Hepatocyte (in vitro differentiated cells): ENCODE data around the gene ZMYM5. TPM values are rescaled to one million over a fixed set of nuclear protein-coding genes. Genes with fewer than 3 reads are reported as not detected.
"Not testable (repeated sequence)": the region's sequence is repeated elsewhere in the genome, so short reads cannot be mapped to it uniquely, and the experiment has no call there.

ENCODE experiments used
- DNase-seq: peaks from one replicate; pipeline ENCODE4 v3.0.0-alpha.2; 2016; ENCODE audit warnings: low spot score
- H2AFZ ChIP-seq: fragments of 200-600 bp; sonication (generic); 2 replicates; pipeline ENCODE4 v1.6.0; 2016; ENCODE audit warnings: antibody characterized with exemption, mild to moderate bottlenecking
- H3K27ac ChIP-seq: fragments of 200-600 bp; sonication (generic); 2 replicates; pipeline ENCODE4 v1.5.1; 2016; ENCODE audit warnings: mild to moderate bottlenecking
- H3K27me3 ChIP-seq: fragments of 200-600 bp; sonication (generic); 2 replicates; pipeline ENCODE4 v1.6.1; 2016
- H3K36me3 ChIP-seq: fragments of 200-600 bp; sonication (generic); replicated peaks from 2 replicates; pipeline ENCODE4 v1.5.1; 2016; ENCODE audit warnings: low read depth; ENCODE audit not compliant: insufficient read depth
- H3K4me1 ChIP-seq: fragments of 200-600 bp; sonication (generic); 2 replicates; pipeline ENCODE4 v1.5.1; 2016; ENCODE audit warnings: mild to moderate bottlenecking, moderate library complexity; ENCODE audit not compliant: insufficient read depth
- H3K4me2 ChIP-seq: fragments of 200-600 bp; sonication (generic); 2 replicates; pipeline ENCODE4 v1.6.0; 2016
- H3K4me3 ChIP-seq: fragments of 200-600 bp; sonication (generic); 2 replicates; pipeline ENCODE4 v1.5.1; 2016; ENCODE audit warnings: mild to moderate bottlenecking
- H3K79me2 ChIP-seq: fragments of 200-600 bp; sonication (generic); 2 replicates; pipeline ENCODE4 v1.6.0; 2017; ENCODE audit warnings: mild to moderate bottlenecking
- H3K9me2 ChIP-seq: fragments of 200-600 bp; sonication (generic); replicated peaks from 2 replicates; pipeline ENCODE4 v1.6.0; 2017; ENCODE audit warnings: mild to moderate bottlenecking; ENCODE audit not compliant: insufficient read depth
- H3K9me3 ChIP-seq: fragments of 200-600 bp; sonication (generic); 2 replicates; pipeline ENCODE4 v1.5.1; 2016; ENCODE audit warnings: low read depth, mild to moderate bottlenecking
- H4K20me1 ChIP-seq: fragments of 200-600 bp; sonication (generic); 2 replicates; pipeline ENCODE4 v1.6.0; 2016; ENCODE audit warnings: mild to moderate bottlenecking; ENCODE audit not compliant: insufficient read depth, poor library complexity, severe bottlenecking
- CTCF ChIP-seq: fragments of 200-600 bp; sonication (generic); IDR thresholded peaks from 2 replicates; pipeline ENCODE4 v1.5.1; 2016; ENCODE audit warnings: antibody characterized with exemption, mild to moderate bottlenecking; ENCODE audit not compliant: poor library complexity
- EZH2 ChIP-seq: fragments of 200-600 bp; sonication (generic); IDR thresholded peaks from 2 replicates; pipeline ENCODE4 v1.6.1; 2016; ENCODE audit warnings: antibody characterized with exemption, mild to moderate bottlenecking, borderline replicate concordance
- EZH2phosphoT487 ChIP-seq: fragments of 200-600 bp; sonication (generic); IDR thresholded peaks from one replicate; pipeline ENCODE4 v1.6.1; 2018; ENCODE audit warnings: antibody characterized with exemption, mild to moderate bottlenecking, low read depth, moderate library complexity; ENCODE audit not compliant: unreplicated experiment, severe bottlenecking
- WGBS: methylation state at CpG from one replicate; pipeline ENCODE4 v1.1.6; 2016; ENCODE audit warnings: low lambda C conversion rate; ENCODE audit errors: missing lambda C conversion rate; 5-methylcytosine and 5-hydroxymethylcytosine counted together
- polyA plus RNA-seq: library from polyadenylated mRNA; unstranded; fragments of >200 nt; fragmentation: Nextera tagmentation; extraction: Ambion mirVana; gene quantifications from 2 replicates; pipeline ENCODE4 v1.2.1, GENCODE V29; 2016
- total RNA-seq: library from RNA; depleted of rRNA; stranded (reverse); fragments of >200 nt; gene quantifications from 2 replicates; pipeline ENCODE4 v1.2.3, GENCODE V29; 2014

ZMYM5 gene
- total and polyA plus RNA-seq, 2 experiments from 2014 or later = 14.7 to 17.1 TPM

GRCh38 chr13:19817106-19817505 lies 46.3 kb downstream of the ZMYM5 start:
- no peak overlapping the region for H2AFZ ChIP-seq
- no peaks in the 10 kb centered on the region for H4K20me1 ChIP-seq
- TF ChIP-seq EZH2phosphoT487 (no peak), EZH2 (no peak), CTCF (no peak)
- no peaks in the 10 kb centered on the region for H3K9me3 ChIP-seq
- H3K27ac ChIP-seq = no peak overlapping the region
- H3K9me2 ChIP-seq = no peaks in the 10 kb centered on the region
- no peaks in the 10 kb centered on the region for H3K79me2 ChIP-seq
- no peaks in the 10 kb centered on the region for H3K36me3 ChIP-seq
- H3K27me3 ChIP-seq = no peaks in the 10 kb centered on the region
- no peak overlapping the region for H3K4me2 ChIP-seq
- 98% methylated on average over 10 of the region's 10 CpGs for WGBS
- H3K4me3 ChIP-seq = no peak overlapping the region
- no peaks in the 10 kb centered on the region for H3K4me1 ChIP-seq
- no peak for DNase-seq

DNA sequence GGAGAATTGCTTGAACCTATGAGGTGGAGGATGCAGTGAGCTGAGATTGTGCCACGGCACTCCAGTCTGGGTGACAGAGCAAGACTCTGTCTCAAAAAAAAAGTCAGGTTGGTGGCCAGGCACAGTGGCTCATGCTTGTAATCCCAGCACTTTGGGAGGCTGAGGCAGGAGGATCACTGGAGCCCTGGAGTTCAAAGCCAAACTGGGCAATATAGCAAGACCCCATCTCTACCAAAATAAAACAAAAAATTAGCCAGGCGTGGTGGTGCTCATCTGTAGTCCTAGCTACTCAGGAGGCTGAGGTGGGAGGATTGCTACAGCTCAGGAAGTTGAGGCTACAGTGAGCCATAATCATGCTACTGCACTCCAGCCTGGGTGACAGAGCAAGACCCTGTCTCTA lies 47.6 kb downstream of the ZMYM5 start:
- not testable (repeated sequence) for H4K20me1 ChIP-seq, H3K36me3 ChIP-seq, H2AFZ ChIP-seq, H3K4me3 ChIP-seq, H3K27ac ChIP-seq, DNase-seq, H3K9me3 ChIP-seq, H3K4me2 ChIP-seq, H3K9me2 ChIP-seq, H3K4me1 ChIP-seq, H3K27me3 ChIP-seq, H3K79me2 ChIP-seq
- 97% methylated on average over 2 of the region's 2 CpGs for whole genome bisulfite sequencing

GRCh38 chr13:19810996-19811881 lies 52.2 kb downstream of the ZMYM5 start:
- Histone ChIP-seq H3K27ac (no peak overlapping the region), H2AFZ (no peak overlapping the region), H3K36me3 (no peaks in the 10 kb centered on the region), H3K9me2 (no peaks in the 10 kb centered on the region), H4K20me1 (no peaks in the 10 kb centered on the region), H3K4me2 (no peak overlapping the region), H3K27me3 (no peaks in the 10 kb centered on the region), H3K9me3 (no peaks in the 10 kb centered on the region), H3K4me1 (no peaks in the 10 kb centered on the region), H3K79me2 (no peaks in the 10 kb centered on the region), H3K4me3 (no peak overlapping the region)
- 96% methylated on average over 7 of the region's 7 CpGs for WGBS
- no peak for DNase-seq
- TF ChIP-seq EZH2 (no peak), CTCF (no peak)

- no peaks in the 10 kb centered on the region for H4K20me1 ChIP-seq
- H3K4me2 ChIP-seq = no peak overlapping the region
- no peaks in the 10 kb centered on the region for H3K4me1 ChIP-seq
- DNase-seq = no peak
- no peaks in the 10 kb centered on the region for H3K9me2 ChIP-seq
- no peaks in the 10 kb centered on the region for H3K9me3 ChIP-seq
- H3K36me3 ChIP-seq = no peaks in the 10 kb centered on the region
- TF ChIP-seq CTCF = no peak
- TF ChIP-seq EZH2phosphoT487 = no peak
- TF ChIP-seq EZH2 = no peak
- no peak overlapping the region for H2AFZ ChIP-seq
- no peaks in the 10 kb centered on the region for H3K27me3 ChIP-seq
- H3K4me3 ChIP-seq = no peak overlapping the region
- no peaks in the 10 kb centered on the region for H3K79me2 ChIP-seq
- H3K27ac ChIP-seq = no peak overlapping the region
- 91% methylated on average over 4 of the region's 4 CpGs for WGBS
Measured at GRCh38 chr13:19810151-19810550, 53.3 kb downstream of the ZMYM5 start.
